ENCODE results near the gene SUB1. TPM values are rescaled to one million over a fixed set of nuclear protein-coding genes. Genes with fewer than 3 reads are reported as not detected.
A peak's percentile ranks its signal among the peaks of the same experiment; 100 is the strongest.

Gene SUB1
- total RNA-seq, 1 experiment from 2014 or later, result 334 TPM

DNA sequence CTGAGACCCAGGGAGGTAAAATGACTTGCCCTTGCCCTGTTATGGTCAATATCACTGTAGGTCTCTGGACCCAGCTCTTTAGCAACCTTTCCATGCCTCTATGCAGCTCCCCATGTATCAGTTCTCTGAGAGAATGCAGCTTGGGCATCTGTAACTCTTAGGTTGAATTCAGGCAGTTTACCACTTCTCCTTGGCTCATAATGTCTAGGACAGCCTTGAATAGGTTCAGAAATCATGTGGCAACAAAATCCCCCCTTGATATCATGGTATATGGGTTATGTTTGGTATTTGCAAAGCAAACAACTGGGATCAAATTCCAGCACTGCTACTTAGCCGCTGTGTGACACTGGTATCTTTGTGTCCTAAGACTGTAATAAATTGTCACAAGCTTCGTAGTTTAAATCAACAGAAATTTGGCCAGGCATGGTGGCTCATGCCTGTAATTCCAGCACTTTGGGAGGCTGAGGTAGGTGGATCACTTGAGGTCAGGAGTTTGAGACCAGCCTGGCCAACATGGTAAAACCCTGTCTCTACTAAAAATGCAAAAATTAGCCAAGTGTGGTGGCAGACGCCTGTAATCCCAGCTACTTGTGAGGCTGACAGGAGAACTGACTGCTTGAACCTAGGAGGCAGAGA lies 10.7 kb upstream of the SUB1 start:
- Mint-ChIP-seq H3K27me3 (ENCODE audit: unreplicated experiment) (no peaks in the 10 kb centered on the region), H3K4me3 (ENCODE audit: low read depth, unreplicated experiment) (no peak overlapping the region), H3K4me1 (ENCODE audit: low read depth, unreplicated experiment) (no peaks in the 10 kb centered on the region), H3K36me3 (ENCODE audit: insufficient read depth, unreplicated experiment) (no peaks in the 10 kb centered on the region), H3K27ac (ENCODE audit: unreplicated experiment) (peak overlapping the region; percentile 17), H3K9me3 (ENCODE audit: low read depth, unreplicated experiment) (no peaks in the 10 kb centered on the region)
- CTCF ChIA-PET, result interaction anchor here (0.7 to 1.8 kb wide), 2 partner anchors 10 to 76 kb away, joined by 3 to 7 read pairs; no protein-coding TSS in a partner anchor
- no TSS peak for BruUV-seq (replicated peaks)
- TF ChIP-seq, protein P1, sequence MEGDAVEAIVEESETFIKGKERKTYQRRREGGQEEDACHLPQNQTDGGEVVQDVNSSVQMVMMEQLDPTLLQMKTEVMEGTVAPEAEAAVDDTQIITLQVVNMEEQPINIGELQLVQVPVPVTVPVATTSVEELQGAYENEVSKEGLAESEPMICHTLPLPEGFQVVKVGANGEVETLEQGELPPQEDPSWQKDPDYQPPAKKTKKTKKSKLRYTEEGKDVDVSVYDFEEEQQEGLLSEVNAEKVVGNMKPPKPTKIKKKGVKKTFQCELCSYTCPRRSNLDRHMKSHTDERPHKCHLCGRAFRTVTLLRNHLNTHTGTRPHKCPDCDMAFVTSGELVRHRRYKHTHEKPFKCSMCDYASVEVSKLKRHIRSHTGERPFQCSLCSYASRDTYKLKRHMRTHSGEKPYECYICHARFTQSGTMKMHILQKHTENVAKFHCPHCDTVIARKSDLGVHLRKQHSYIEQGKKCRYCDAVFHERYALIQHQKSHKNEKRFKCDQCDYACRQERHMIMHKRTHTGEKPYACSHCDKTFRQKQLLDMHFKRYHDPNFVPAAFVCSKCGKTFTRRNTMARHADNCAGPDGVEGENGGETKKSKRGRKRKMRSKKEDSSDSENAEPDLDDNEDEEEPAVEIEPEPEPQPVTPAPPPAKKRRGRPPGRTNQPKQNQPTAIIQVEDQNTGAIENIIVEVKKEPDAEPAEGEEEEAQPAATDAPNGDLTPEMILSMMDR (IDR thresholded peaks at IDR 0.05; ENCODE audit: unreplicated experiment), result no peak
- intact Hi-C loops (cut with micrococcal nuclease; ENCODE audit: unreplicated experiment), result no loop called here
- DNase-seq, result peak; percentile 48

DNA sequence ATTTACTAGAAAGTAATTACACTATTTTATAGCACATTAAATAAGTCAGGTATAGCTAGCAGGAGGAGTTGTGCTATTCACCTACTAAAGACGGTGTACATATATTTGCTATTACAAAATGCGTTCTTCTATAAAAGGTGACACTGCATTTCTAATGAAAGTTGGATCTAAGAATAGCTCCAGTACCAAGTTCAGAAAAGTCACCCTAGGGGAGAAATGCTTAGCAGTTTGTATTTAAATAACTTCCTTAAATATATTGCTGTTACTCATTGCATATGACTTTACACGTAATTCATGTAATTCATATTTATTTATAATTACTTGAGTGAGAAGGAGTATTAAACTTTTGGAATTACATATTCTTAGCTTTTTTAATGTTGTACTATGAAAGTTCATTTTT lies 7.0 kb upstream of the SUB1 start:
- no TSS peak for BruUV-seq (replicated peaks)
- intact Hi-C loops (cut with micrococcal nuclease; ENCODE audit: unreplicated experiment), result no loop called here
- H3K4me1 Mint-ChIP-seq (ENCODE audit: low read depth, unreplicated experiment), result peaks cover 9% of the 10 kb centered on the region
- H3K4me3 Mint-ChIP-seq (ENCODE audit: low read depth, unreplicated experiment), result no peak overlapping the region
- TF ChIP-seq, protein P1 (IDR thresholded peaks at IDR 0.05; ENCODE audit: unreplicated experiment), result no peak
- H3K9me3 Mint-ChIP-seq (ENCODE audit: low read depth, unreplicated experiment), result no peaks in the 10 kb centered on the region
- no peak for DNase-seq
- H3K27me3 Mint-ChIP-seq (ENCODE audit: unreplicated experiment), result no peaks in the 10 kb centered on the region
- H3K36me3 Mint-ChIP-seq (ENCODE audit: insufficient read depth, unreplicated experiment), result no peaks in the 10 kb centered on the region
- CTCF ChIA-PET, result interaction anchor here (0.6 kb wide), 1 partner anchor 1280 kb away, joined by 5 read pairs; no protein-coding TSS in a partner anchor
- H3K27ac Mint-ChIP-seq (ENCODE audit: unreplicated experiment), result no peak overlapping the region

DNA sequence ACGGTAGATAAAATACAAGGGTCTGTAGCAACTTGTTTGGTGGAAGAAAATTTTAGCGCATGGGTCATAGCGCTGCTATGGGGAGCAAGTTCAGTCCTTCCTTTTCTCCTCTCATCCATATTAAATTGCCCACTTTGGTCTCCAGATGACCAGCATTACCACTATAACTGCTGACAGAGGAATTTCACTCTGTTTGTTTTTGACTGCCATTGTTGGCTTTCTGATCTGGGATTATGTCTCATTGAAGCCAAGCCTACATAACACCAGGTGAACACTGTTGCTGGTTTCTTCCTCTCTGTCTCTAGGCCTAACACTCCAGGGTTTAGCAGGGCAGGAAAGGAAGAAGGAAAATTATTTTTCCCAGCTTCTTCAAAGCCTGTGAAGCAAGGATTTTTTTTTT lies 6.6 kb upstream of the SUB1 start:
- TF ChIP-seq, protein P1 (IDR thresholded peaks at IDR 0.05; ENCODE audit: unreplicated experiment), result no peak

DNA sequence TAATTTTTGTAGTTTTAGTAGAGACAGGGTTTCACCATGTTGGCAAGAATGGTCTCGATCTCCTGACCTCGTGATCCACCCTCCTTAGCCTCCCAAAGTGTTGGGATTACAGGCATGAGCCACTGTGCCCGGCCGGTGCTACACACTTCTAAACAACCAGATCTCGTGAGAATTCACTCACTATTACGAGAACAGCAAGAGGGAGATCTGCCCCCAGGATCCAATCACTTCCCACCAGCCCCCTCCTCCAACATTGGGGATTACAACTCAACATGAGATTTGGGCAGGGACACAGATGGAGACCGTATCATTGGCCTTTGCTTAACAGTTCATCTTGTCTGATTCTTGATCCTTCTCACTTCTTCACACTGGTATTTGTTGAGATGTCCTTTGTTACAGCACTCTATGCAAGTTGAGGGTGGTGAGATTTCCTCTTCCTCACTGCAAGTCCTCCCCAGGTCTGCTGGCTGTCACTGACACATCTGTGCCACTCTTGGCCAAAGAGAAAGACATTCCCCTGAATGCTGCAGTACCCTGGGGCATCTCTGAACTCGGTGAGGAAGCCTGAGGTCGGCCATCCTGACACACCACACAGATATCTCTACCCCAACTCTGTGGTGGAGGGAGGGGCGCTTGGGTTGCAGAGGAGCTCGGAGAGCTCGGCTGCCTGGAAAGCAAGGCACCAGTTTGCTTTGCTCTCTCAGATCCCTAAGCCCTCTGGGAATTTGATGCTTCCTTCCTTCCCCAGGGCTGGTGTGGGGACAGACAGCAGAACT lies 4.2 kb upstream of the SUB1 start:
- no TSS peak for BruUV-seq (replicated peaks)
- peaks cover 29% of the 10 kb centered on the region for H3K4me1 Mint-ChIP-seq (ENCODE audit: low read depth, unreplicated experiment)
- H3K27ac Mint-ChIP-seq (ENCODE audit: unreplicated experiment), result no peak overlapping the region
- no peaks in the 10 kb centered on the region for H3K9me3 Mint-ChIP-seq (ENCODE audit: low read depth, unreplicated experiment)
- H3K4me3 Mint-ChIP-seq (ENCODE audit: low read depth, unreplicated experiment), result no peak overlapping the region
- intact Hi-C loops (cut with micrococcal nuclease; ENCODE audit: unreplicated experiment), result no loop called here
- no peak for DNase-seq
- H3K36me3 Mint-ChIP-seq (ENCODE audit: insufficient read depth, unreplicated experiment), result peaks cover 13% of the 10 kb centered on the region
- TF ChIP-seq, protein P1 (IDR thresholded peaks at IDR 0.05; ENCODE audit: unreplicated experiment), result no peak
- CTCF ChIA-PET, result no interaction called here
- no peaks in the 10 kb centered on the region for H3K27me3 Mint-ChIP-seq (ENCODE audit: unreplicated experiment)

More for the DNA sequence above, 6.6 kb upstream of the SUB1 start:
- DNase-seq, result no peak
- BruUV-seq (replicated peaks), result no TSS peak
- intact Hi-C loops (cut with micrococcal nuclease; ENCODE audit: unreplicated experiment), result no loop called here
- Mint-ChIP-seq H3K9me3 (ENCODE audit: low read depth, unreplicated experiment) (no peaks in the 10 kb centered on the region), H3K27me3 (ENCODE audit: unreplicated experiment) (no peaks in the 10 kb centered on the region), H3K4me1 (ENCODE audit: low read depth, unreplicated experiment) (peaks cover 13% of the 10 kb centered on the region), H3K27ac (ENCODE audit: unreplicated experiment) (no peak overlapping the region), H3K36me3 (ENCODE audit: insufficient read depth, unreplicated experiment) (no peaks in the 10 kb centered on the region), H3K4me3 (ENCODE audit: low read depth, unreplicated experiment) (no peak overlapping the region)
- CTCF ChIA-PET, result interaction anchor here (0.6 kb wide), 1 partner anchor 1280 kb away, joined by 5 read pairs; no protein-coding TSS in a partner anchor
